Esophagus squamous epithelium (tissue), 5 donors: ENCODE results near the gene C4orf51. TPM values are rescaled to one million over a fixed set of nuclear protein-coding genes. Genes with fewer than 3 reads are reported as not detected.

Source experiments
- DNase-seq: peaks from one replicate; lab custom pipeline; 2025; lab: John Stamatoyannopoulos, UW
- H3K27ac ChIP-seq, 4 donors: fragments of 200-600 bp; sonication (generic); one replicate each; pipeline ENCODE4 v1.5.1; 2016 to 2019; ENCODE audit warnings: mild to moderate bottlenecking in 1 of 4
- H3K27me3 ChIP-seq, 4 donors: fragments of 200-600 bp; sonication (generic); 1 replicate in 3 of 4; 2 replicates in 1 of 4; pipeline versions ENCODE4 v1.5.1 to v1.6.0; 2017 to 2021; ENCODE audit warnings: antibody characterized with exemption in 1 of 4
- H3K36me3 ChIP-seq, 3 donors: fragments of 200-600 bp; sonication (generic); one replicate each; pipeline ENCODE4 v1.5.1; 2016 to 2019
- H3K4me1 ChIP-seq, 3 donors: fragments of 200-600 bp; sonication (generic); one replicate each; pipeline ENCODE4 v1.5.1; 2017 to 2019
- H3K4me3 ChIP-seq, 4 donors: fragments of 200-600 bp; sonication (generic); 1 replicate in 3 of 4; 2 replicates in 1 of 4; pipeline ENCODE4 v1.5.1; 2016 to 2019; ENCODE audit warnings: mild to moderate bottlenecking in 2 of 4, moderate library complexity in 1 of 4
- H3K9me3 ChIP-seq, 3 donors: fragments of 200-600 bp; sonication (generic); one replicate each; pipeline ENCODE4 v1.5.1; 2016 to 2019
- POLR2A ChIP-seq, 4 donors: fragments of 450-650 bp; IDR thresholded peaks; one replicate each; pipeline ENCODE4 v1.6.1; 2017; ENCODE audit warnings: antibody characterized with exemption in 4 of 4, mild to moderate bottlenecking in 4 of 4, moderate library complexity in 3 of 4
- WGBS, 2 donors: methylation state at CpG; one replicate each; pipeline ENCODE4 v1.1.5; 2018; 5-methylcytosine and 5-hydroxymethylcytosine counted together
- intact Hi-C: fragments of 100-400 bp; cut with DNase I; formaldehyde crosslinking; loops from one replicate; pipeline ENCODE4 v1.15.0; 2022
- total RNA-seq, 4 donors: library from RNA; depleted of rRNA; stranded (reverse); fragments of >200 nt; gene quantifications; one replicate each; pipeline ENCODE4 v1.1.0, GENCODE V29; 2016
- TF ChIP-seq, protein P1 (sequence below), 6 experiments: fragments of 450-650 bp in 4 of 6; fragments of 200-600 bp in 2 of 6; sonication (generic) in 2 of 6; IDR thresholded peaks; one replicate each; pipeline ENCODE4 v1.5.1; 2016 to 2019; ENCODE audit warnings: antibody characterized with exemption in 6 of 6, mild to moderate bottlenecking in 4 of 6, moderate library complexity in 4 of 6
- donor health status: DM: yes; HTN: yes; CAD: no.

The C4orf51 gene
- total RNA-seq, 4 donors from 2014 or later, result not detected

- Histone ChIP-seq H3K27me3 (no peaks in the 10 kb centered on the region), H3K36me3 (no peaks in the 10 kb centered on the region), H3K4me1 (peaks cover 4 to 20% (median 10%) of the 10 kb centered on the region in 3 donors), H3K9me3 (no peaks in the 10 kb centered on the region), H3K27ac (no peak overlapping the region), H3K4me3 (no peak overlapping the region)
- WGBS, 2 donors, result 31 to 50% methylated on average over 5 of the region's 5 CpGs
- TF ChIP-seq, protein P1, sequence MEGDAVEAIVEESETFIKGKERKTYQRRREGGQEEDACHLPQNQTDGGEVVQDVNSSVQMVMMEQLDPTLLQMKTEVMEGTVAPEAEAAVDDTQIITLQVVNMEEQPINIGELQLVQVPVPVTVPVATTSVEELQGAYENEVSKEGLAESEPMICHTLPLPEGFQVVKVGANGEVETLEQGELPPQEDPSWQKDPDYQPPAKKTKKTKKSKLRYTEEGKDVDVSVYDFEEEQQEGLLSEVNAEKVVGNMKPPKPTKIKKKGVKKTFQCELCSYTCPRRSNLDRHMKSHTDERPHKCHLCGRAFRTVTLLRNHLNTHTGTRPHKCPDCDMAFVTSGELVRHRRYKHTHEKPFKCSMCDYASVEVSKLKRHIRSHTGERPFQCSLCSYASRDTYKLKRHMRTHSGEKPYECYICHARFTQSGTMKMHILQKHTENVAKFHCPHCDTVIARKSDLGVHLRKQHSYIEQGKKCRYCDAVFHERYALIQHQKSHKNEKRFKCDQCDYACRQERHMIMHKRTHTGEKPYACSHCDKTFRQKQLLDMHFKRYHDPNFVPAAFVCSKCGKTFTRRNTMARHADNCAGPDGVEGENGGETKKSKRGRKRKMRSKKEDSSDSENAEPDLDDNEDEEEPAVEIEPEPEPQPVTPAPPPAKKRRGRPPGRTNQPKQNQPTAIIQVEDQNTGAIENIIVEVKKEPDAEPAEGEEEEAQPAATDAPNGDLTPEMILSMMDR (IDR thresholded peaks at IDR 0.05), result no peak
- no peak for TF ChIP-seq POLR2A (IDR thresholded peaks at IDR 0.05)
- no peak for DNase-seq
- intact Hi-C loops, result no loop called here
Observed at GRCh38 chr4:145739845-145740244, 59.9 kb downstream of the C4orf51 start.

GRCh38 chr4:145740806-145741205 is 60.9 kb downstream of the C4orf51 start:
- DNase-seq, result no peak
- no peaks in the 10 kb centered on the region for H3K36me3 ChIP-seq
- H3K9me3 ChIP-seq, result no peaks in the 10 kb centered on the region
- no peak overlapping the region for H3K4me3 ChIP-seq
- WGBS, 2 donors, result 75 to 79% methylated on average over 2 of the region's 2 CpGs
- H3K27me3 ChIP-seq, result no peaks in the 10 kb centered on the region
- intact Hi-C loops, result no loop called here
- no peak overlapping the region for H3K27ac ChIP-seq
- TF ChIP-seq, protein P1 (IDR thresholded peaks at IDR 0.05), result no peak
- TF ChIP-seq POLR2A (IDR thresholded peaks at IDR 0.05), result no peak
- H3K4me1 ChIP-seq, result peaks cover 0 to 11% (median 5%) of the 10 kb centered on the region in 3 donors

DNA sequence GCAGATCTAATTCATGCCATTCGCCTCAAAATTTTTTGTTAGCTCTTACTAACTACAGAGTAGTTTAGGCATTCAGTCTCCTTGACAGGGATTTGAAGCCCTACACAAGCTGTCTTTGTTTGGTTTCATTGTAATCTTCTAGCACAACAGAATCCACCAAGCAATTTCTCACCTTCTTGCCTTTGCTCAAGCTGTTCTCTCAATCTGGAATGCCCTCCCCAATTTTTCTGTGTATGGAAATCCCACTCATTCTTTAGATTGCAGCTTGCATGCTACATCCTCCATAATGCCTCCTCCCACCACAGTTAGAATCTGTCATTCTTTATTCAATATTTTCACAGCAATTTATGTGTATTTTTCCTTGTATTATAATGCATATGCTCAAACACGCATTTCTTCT is 63.7 kb downstream of the C4orf51 start:
- no peaks in the 10 kb centered on the region for H3K36me3 ChIP-seq
- no peak for DNase-seq
- intact Hi-C loops, result no loop called here
- no peaks in the 10 kb centered on the region for H3K27me3 ChIP-seq
- no peak overlapping the region for H3K27ac ChIP-seq
- H3K9me3 ChIP-seq, result no peaks in the 10 kb centered on the region
- no peaks in the 10 kb centered on the region for H3K4me1 ChIP-seq
- WGBS, 2 donors, result 90 to 91% methylated on average over 2 of the region's 2 CpGs
- H3K4me3 ChIP-seq, result no peak overlapping the region
- TF ChIP-seq, protein P1 (IDR thresholded peaks at IDR 0.05), result no peak
- no peak for TF ChIP-seq POLR2A (IDR thresholded peaks at IDR 0.05)

- 84 to 85% methylated on average over 2 of the region's 2 CpGs for WGBS, 2 donors
- Histone ChIP-seq H3K27me3 (no peaks in the 10 kb centered on the region), H3K4me3 (no peak overlapping the region), H3K27ac (no peak overlapping the region), H3K4me1 (no peaks in the 10 kb centered on the region), H3K9me3 (no peaks in the 10 kb centered on the region), H3K36me3 (peaks cover 0 to 15% (median 2%) of the 10 kb centered on the region in 3 donors)
- no peak for TF ChIP-seq POLR2A (IDR thresholded peaks at IDR 0.05)
- DNase-seq, result no peak
- intact Hi-C loops, result no loop called here
Observed at GRCh38 chr4:145755802-145756201, 75.9 kb downstream of the C4orf51 start.

GRCh38 chr4:145756244-145756643 is 76.3 kb downstream of the C4orf51 start:
- Histone ChIP-seq H3K27me3 (no peaks in the 10 kb centered on the region), H3K27ac (no peak overlapping the region), H3K9me3 (no peaks in the 10 kb centered on the region), H3K4me1 (no peaks in the 10 kb centered on the region), H3K36me3 (peaks cover 0 to 19% (median 7%) of the 10 kb centered on the region in 3 donors), H3K4me3 (no peak overlapping the region)
- intact Hi-C loops, result no loop called here
- no peak for DNase-seq
- TF ChIP-seq POLR2A (IDR thresholded peaks at IDR 0.05), result no peak
- TF ChIP-seq, protein P1 (IDR thresholded peaks at IDR 0.05), result no peak
- WGBS, 2 donors, result 80 to 82% methylated on average over 1 of the region's 1 CpG

- no peak for DNase-seq
- no peaks in the 10 kb centered on the region for H3K9me3 ChIP-seq
- H3K36me3 ChIP-seq, result peaks cover 0 to 28% (median 8%) of the 10 kb centered on the region in 3 donors
- intact Hi-C loops, result no loop called here
- no peaks in the 10 kb centered on the region for H3K27me3 ChIP-seq
- no peak overlapping the region for H3K4me3 ChIP-seq
- H3K4me1 ChIP-seq, result no peaks in the 10 kb centered on the region
- TF ChIP-seq, protein P1 (IDR thresholded peaks at IDR 0.05), result no peak
- TF ChIP-seq POLR2A (IDR thresholded peaks at IDR 0.05), result no peak
- WGBS, 2 donors, result 82 to 86% methylated on average over 1 of the region's 1 CpG
- H3K27ac ChIP-seq, result no peak overlapping the region
Observed at GRCh38 chr4:145757188-145757587, 77.2 kb downstream of the C4orf51 start.
